NCI-H748 (cell line): Measurements from ENCODE around the gene HSD17B12.
A peak's percentile ranks its signal among the peaks of the same experiment; 100 is the strongest.
"Not testable (repeated sequence)": the region's sequence is repeated elsewhere in the genome, so short reads cannot be mapped to it uniquely, and the experiment has no call there.

ENCODE experiments used
- DNase-seq: peaks from one replicate; lab custom pipeline; 2025; ENCODE audit not compliant: unreplicated experiment; lab: John Stamatoyannopoulos, UW

HSD17B12 gene

GRCh38 chr11:43680521-43681400 is at the start of gene HSD17B12:
HSD17B12 (plus strand) TSS chr11:43680738; CDS start chr11:43680828, 90 bp downstream.
- DNase-seq = peak; percentile 99

GRCh38 chr11:43631732-43632131 is 48.8 kb upstream of the HSD17B12 start:
- no peak for DNase-seq

DNA sequence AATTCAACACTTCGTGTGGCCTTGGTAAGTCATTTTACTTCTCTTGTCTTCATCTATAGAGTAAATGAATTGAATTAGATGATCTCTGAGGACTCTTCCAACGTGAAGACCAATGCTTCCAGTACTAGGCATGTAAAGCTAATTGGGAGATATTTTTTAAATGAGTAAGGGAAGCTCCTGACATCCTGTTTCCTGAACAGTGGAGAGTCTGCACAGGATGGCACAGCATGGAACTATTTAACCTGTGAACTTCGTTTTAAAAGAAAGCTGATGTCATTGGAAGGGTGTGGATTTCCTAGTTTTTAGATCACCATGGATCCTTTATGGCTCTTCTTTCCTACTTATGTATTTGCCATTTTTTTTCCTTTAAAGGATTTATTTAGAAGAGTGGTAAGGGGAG is 48.4 kb upstream of the HSD17B12 start:
- DNase-seq = no peak

- DNase-seq = no peak
Observed at GRCh38 chr11:43638717-43639116, 41.8 kb upstream of the HSD17B12 start.

- DNase-seq = no peak
Observed at GRCh38 chr11:43639224-43639623, 41.3 kb upstream of the HSD17B12 start.

DNA sequence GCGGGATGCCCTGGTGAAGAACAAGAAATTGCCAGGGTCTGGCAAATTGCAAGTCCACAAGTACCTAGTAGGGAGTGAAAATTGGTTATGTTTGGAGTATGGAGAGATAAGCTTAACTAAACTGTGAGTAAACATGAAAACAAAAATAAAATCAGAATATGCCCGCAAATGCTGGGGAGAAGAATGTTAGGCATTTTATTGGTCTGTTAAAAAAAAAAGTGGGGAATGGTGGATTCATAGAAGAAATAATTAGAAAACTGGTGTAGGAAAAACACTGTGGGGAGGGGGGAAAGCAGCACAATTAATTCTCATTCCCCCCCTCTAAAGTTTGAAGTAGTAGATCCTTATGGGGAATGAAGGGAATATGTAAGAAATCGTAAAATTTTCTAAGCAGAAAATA is 40.6 kb upstream of the HSD17B12 start:
- no peak for DNase-seq

DNA sequence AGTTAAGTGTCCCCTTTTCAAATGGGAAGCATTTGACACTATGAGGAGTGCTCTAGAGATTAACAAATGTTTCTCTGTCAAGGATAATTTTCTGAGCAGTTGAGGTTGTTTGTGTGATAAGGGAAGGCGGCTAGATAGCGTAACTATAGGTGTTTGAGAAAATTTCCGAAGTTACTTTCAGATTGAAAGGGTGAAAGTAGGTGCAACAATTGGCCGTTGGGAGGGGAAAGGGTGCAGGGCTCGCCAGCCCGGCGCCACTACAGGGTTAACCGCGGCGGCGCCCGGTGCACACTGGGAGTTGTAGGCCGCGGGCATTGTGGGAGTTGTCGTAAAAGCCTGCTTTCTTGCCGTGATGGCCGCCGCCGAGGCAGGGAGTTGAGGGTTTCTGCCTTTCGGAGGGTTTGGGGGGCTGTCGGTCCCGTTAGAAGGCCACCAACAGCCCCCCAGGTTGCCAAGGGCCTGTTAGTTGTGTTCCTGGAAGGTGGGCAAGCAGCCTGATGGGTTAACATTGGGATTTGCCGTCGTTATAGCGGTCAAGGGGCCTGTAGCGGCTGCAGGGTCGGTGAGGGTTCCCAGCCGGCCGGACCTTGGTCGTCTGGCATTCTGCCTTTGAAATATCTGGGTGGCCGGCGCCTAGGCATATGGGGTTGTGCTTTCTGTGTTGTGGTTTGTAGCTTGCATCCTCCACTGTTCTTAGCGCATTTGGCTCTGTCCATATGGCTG is 36.5 kb upstream of the HSD17B12 start:
- DNase-seq = peak; percentile 86

GRCh38 chr11:43644621-43645299 is 35.8 kb upstream of the HSD17B12 start:
- no peak for DNase-seq

DNA sequence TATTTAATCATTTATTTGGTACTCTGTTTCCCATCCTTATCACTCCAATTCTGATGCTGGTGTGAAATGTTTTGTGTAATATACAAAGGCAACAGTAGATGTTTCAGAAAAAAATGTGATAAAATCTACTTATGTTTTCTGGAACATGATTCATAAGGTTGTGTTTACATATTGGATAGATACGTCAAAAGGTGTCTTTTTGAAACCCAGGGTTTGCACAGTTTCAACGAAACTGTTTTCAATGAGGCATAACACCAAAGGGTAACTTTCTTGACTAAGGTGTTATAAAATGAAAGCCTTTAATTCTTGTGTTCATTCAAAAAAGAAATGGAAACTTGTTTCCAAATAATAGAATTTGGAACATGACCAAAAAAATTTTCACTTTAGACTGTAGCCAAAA is 33.8 kb upstream of the HSD17B12 start:
- no peak for DNase-seq

- DNase-seq = no peak
Observed at GRCh38 chr11:43648888-43649287, 31.6 kb upstream of the HSD17B12 start.

GRCh38 chr11:43649501-43649900 is 31.0 kb upstream of the HSD17B12 start:
- DNase-seq = no peak

- DNase-seq = no peak
Observed at GRCh38 chr11:43649921-43650320, 30.6 kb upstream of the HSD17B12 start.

DNA sequence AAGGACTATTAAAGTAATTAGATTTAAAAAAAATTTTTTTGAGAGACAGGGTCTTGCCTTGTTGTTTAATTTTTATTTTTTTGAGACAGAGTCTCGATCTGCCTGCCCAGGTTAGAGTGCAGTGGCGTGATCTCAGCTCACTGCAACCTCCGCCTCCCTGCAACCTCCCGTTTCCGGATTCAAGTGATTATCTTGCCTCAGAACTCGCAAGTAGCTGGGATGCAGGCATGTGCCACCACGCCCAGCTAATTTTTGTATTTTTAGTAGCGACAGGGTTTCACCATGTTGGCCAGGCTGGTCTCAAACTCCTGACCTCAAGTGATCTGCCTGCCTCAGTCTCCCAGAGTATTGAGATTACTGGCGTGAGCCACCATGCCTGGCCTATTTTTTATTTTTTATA is 17.5 kb upstream of the HSD17B12 start:
- DNase-seq = not testable (repeated sequence)

- no peak for DNase-seq
Observed at GRCh38 chr11:43664295-43664694, 16.2 kb upstream of the HSD17B12 start.

DNA sequence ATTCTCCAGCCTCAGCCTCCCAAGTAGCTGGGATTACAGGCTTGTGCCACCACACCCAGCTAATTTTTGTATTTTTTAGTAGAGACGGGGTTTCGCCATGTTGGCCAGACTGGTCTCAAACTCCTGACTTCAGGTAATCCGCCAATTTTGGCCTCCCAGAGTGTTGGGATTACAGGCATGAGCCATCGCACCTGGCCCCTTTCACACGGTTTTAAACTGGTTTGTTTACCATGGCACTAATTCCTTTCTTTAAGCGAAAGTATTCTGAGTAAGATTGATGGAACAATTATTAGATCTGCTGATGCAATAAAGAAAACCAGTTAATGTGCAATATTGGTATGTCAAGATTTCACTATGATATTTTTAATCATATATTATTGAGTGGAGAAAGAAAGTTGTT is 9.3 kb upstream of the HSD17B12 start:
- not testable (repeated sequence) for DNase-seq

DNA sequence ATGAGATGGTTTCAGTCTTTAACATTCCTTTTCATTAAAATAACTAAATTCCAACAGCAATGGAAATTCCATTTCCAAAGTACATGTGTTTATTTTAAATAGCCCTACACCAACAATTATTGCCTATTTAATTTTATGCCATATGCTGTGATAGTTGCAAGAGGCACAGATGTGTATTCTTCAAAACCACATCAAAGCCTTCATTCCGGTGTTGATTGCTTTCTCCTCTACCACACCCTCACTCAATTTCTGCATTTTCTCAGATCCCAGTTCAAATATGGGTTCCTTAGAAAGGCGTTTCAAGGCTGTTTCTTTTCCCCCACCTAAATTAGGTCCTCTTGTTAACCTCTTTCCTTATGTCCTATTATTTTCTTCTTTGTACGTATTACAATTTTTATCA is 6.0 kb upstream of the HSD17B12 start:
- no peak for DNase-seq

GRCh38 chr11:43676933-43677332 is 3.6 kb upstream of the HSD17B12 start:
- no peak for DNase-seq

GRCh38 chr11:43681401-43681942 is 934 bp downstream of the HSD17B12 start:
- DNase-seq = peak; percentile 37

GRCh38 chr11:43682081-43682480 is 1.5 kb downstream of the HSD17B12 start:
- not testable (repeated sequence) for DNase-seq

DNA sequence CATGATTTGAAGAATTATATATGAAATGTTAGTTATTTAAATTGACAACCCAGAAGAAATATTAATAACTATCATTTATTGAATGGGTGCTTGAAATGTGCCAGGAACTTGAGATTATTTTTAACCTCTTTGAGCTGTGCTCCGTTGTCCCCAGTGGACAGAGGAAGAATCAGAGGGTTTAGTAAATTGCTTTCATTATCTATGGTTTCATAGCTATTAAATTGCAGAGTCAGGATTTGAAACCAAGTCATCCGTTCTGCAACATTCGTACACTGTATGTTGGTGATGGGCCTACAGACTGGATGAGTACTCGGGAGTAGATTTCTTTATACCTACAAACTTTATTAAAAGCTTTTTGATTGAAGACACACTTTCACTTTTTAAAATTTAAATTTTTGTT is 4.9 kb downstream of the HSD17B12 start:
- DNase-seq = no peak

- no peak for DNase-seq
Observed at GRCh38 chr11:43686207-43686606, 5.7 kb downstream of the HSD17B12 start.
